ENCODE results near the gene PLSCR1. TPM values are rescaled to one million over a fixed set of nuclear protein-coding genes. Genes with fewer than 3 reads are reported as not detected.

Gene PLSCR1
- polyA plus RNA-seq, 1 donor from 2014 or later, result 0.78 TPM

- Histone ChIP-seq H3K9ac (ENCODE audit: low read length) (no peak overlapping the region), H3K4me2 (ENCODE audit: low read length) (no peak overlapping the region), H4K20me1 (ENCODE audit: insufficient read depth) (no peaks in the 10 kb centered on the region), H3K9me2 (ENCODE audit: insufficient read depth, low read length) (no peaks in the 10 kb centered on the region), H3K9me3 (ENCODE audit: low read length) (no peaks in the 10 kb centered on the region), H3K27ac (ENCODE audit: low read length) (no peak overlapping the region), H3K27me3 (ENCODE audit: insufficient read depth, low read depth, low read length) (no peaks in the 10 kb centered on the region), H3K36me3 (ENCODE audit: insufficient read depth, low read length) (no peaks in the 10 kb centered on the region), H3K79me2 (replicated peaks; ENCODE audit: insufficient read depth, low read length) (no peaks in the 10 kb centered on the region), H3K4me3 (ENCODE audit: low read length) (no peak overlapping the region), H2AFZ (ENCODE audit: low read depth, low read length) (no peak overlapping the region), H3F3A (ENCODE audit: insufficient read depth, low read length, poor library complexity, severe bottlenecking) (no peaks in the 10 kb centered on the region)
- TF ChIP-seq MXI1 (conservative IDR thresholded peaks at IDR 0.05; ENCODE audit: poor library complexity, severe bottlenecking), result no peak
- no peak for TF ChIP-seq RAD21 (conservative IDR thresholded peaks at IDR 0.05)
- TF ChIP-seq REST (IDR thresholded peaks at IDR 0.05; ENCODE audit: borderline replicate concordance), result no peak
- no peak for TF ChIP-seq CTCF (IDR thresholded peaks at IDR 0.05; ENCODE audit: poor library complexity, severe bottlenecking)
- no peak for TF ChIP-seq SMC3 (conservative IDR thresholded peaks at IDR 0.05; ENCODE audit: poor library complexity)
- TF ChIP-seq TAF1 (IDR thresholded peaks at IDR 0.05; ENCODE audit: low read depth), result no peak
- no peak for TF ChIP-seq EZH2 (IDR thresholded peaks at IDR 0.05; ENCODE audit: borderline replicate concordance, insufficient read depth, low read length, poor library complexity, severe bottlenecking)
- TF ChIP-seq POLR2AphosphoS5 (IDR thresholded peaks at IDR 0.05), result no peak
Observed at GRCh38 chr3:146550743-146551510, 6.5 kb upstream of the PLSCR1 start.

GRCh38 chr3:146550070-146550615 is 5.7 kb upstream of the PLSCR1 start:
- Histone ChIP-seq H3K36me3 (ENCODE audit: insufficient read depth, low read length) (no peaks in the 10 kb centered on the region), H3K9me3 (ENCODE audit: low read length) (no peaks in the 10 kb centered on the region), H3K4me2 (ENCODE audit: low read length) (no peak overlapping the region), H3K27me3 (ENCODE audit: insufficient read depth, low read depth, low read length) (peaks cover under 1% of the 10 kb centered on the region), H3K4me3 (ENCODE audit: low read length) (no peak overlapping the region), H3F3A (ENCODE audit: insufficient read depth, low read length, poor library complexity, severe bottlenecking) (no peaks in the 10 kb centered on the region), H3K9ac (ENCODE audit: low read length) (no peak overlapping the region), H3K79me2 (replicated peaks; ENCODE audit: insufficient read depth, low read length) (no peaks in the 10 kb centered on the region), H3K9me2 (ENCODE audit: insufficient read depth, low read length) (no peaks in the 10 kb centered on the region), H4K20me1 (ENCODE audit: insufficient read depth) (no peaks in the 10 kb centered on the region), H3K27ac (ENCODE audit: low read length) (no peak overlapping the region), H2AFZ (ENCODE audit: low read depth, low read length) (no peak overlapping the region)
- TF ChIP-seq REST (IDR thresholded peaks at IDR 0.05; ENCODE audit: borderline replicate concordance), result no peak
- no peak for TF ChIP-seq RAD21 (conservative IDR thresholded peaks at IDR 0.05)
- no peak for TF ChIP-seq EP300 (conservative IDR thresholded peaks at IDR 0.05; ENCODE audit: poor library complexity, severe bottlenecking)
- no peak for TF ChIP-seq MXI1 (conservative IDR thresholded peaks at IDR 0.05; ENCODE audit: poor library complexity, severe bottlenecking)
- no peak for TF ChIP-seq CTCF (IDR thresholded peaks at IDR 0.05; ENCODE audit: poor library complexity, severe bottlenecking)
- no peak for TF ChIP-seq EZH2 (IDR thresholded peaks at IDR 0.05; ENCODE audit: borderline replicate concordance, insufficient read depth, low read length, poor library complexity, severe bottlenecking)
- no peak for TF ChIP-seq POLR2AphosphoS5 (IDR thresholded peaks at IDR 0.05)
- no peak for TF ChIP-seq TAF1 (IDR thresholded peaks at IDR 0.05; ENCODE audit: low read depth)
- TF ChIP-seq SMC3 (conservative IDR thresholded peaks at IDR 0.05; ENCODE audit: poor library complexity), result no peak

Data from neural cell (in vitro differentiated cells).